GM18868 (cell line): ENCODE measurements around the gene CSNK1A1.

Experiments
- ATAC-seq: cut with Tn5 transposase; IDR thresholded peaks from one replicate; pipeline ENCODE4 v1.9.1; 2021; ENCODE audit warnings: mild to moderate bottlenecking, moderate library complexity; ENCODE audit not compliant: unreplicated experiment

CSNK1A1 gene

DNA sequence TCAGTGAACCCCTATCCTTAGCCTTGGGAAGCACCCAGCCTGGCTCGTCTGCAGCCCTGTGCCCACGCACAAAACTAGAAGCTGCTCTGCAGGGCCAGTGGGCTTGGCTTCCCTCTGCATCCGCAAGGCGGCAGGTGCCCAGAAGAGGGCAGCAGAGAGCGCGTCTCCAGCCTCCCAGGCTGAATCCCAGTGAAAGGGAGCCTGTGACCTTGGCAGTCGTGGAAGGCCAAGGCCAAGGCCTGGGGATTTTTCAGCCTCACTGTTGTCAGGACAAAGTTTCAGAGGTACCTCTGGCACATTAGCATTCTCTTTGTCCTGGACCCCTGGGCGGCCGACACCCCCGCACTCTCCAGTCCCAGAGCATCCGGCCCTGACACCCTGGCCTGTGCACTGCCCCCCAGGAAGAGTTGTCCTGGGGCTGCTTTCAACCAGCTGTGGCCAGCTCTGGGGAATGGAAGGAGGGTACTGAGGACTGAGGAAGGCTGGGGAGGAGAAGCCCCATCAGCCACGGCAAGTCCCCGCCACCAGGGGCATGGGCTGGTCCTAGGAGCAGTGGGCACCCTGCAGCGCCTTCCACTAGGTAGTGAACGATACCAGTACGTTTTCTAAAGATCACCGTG is 108.6 kb downstream of the CSNK1A1 start:
- peak; percentile 82 for ATAC-seq
